CD8-positive, alpha-beta memory T cell (primary cell): ENCODE measurements around the gene MZF1. TPM values are rescaled to one million over a fixed set of nuclear protein-coding genes. Genes with fewer than 3 reads are reported as not detected.
A peak's percentile ranks its signal among the peaks of the same experiment; 100 is the strongest.

Source experiments
- CTCF ChIA-PET: fragments of 350-600 bp; sonication (Branson Sonifier 250); formaldehyde crosslinking; loops from one replicate; lab custom pipeline; 2021; ENCODE audit warnings: antibody characterized with exemption; lab: Charles Lee
- POLR2A ChIA-PET: fragments of 350-600 bp; sonication (Branson Sonifier 250); formaldehyde crosslinking; loops from one replicate; lab custom pipeline; 2021; ENCODE audit warnings: antibody characterized with exemption; lab: Charles Lee
- DNase-seq, 5 donors: peaks; one replicate each; pipeline versions ENCODE4 v3.0.0 to v3.0.0-alpha.2; 2020 to 2022; ENCODE audit warnings: mixed read lengths in 1 of 5
- H3K27ac ChIP-seq: one replicate; pipeline ENCODE4 v1.7.0; 2013; ENCODE audit warnings: low read depth, mild to moderate bottlenecking, low read length, moderate library complexity
- H3K27me3 ChIP-seq: 2 replicates; pipeline ENCODE4 v1.7.0; 2013; ENCODE audit warnings: low read length, mild to moderate bottlenecking; ENCODE audit not compliant: insufficient read depth, poor library complexity, severe bottlenecking
- H3K36me3 ChIP-seq: 2 replicates; pipeline ENCODE4 v1.7.0; 2013; ENCODE audit warnings: mild to moderate bottlenecking, low read length, moderate library complexity; ENCODE audit not compliant: insufficient read depth
- H3K4me1 ChIP-seq: 2 replicates; pipeline ENCODE4 v1.7.0; 2013; ENCODE audit warnings: mild to moderate bottlenecking, low read length, moderate library complexity; ENCODE audit not compliant: insufficient read depth
- H3K4me3 ChIP-seq: 2 replicates; pipeline ENCODE4 v1.7.0; 2013; ENCODE audit warnings: mild to moderate bottlenecking, low read length
- H3K9me3 ChIP-seq: 2 replicates; pipeline ENCODE4 v1.7.0; 2013; ENCODE audit warnings: mild to moderate bottlenecking, low read length
- H3K27ac Mint-ChIP-seq, 8 donors: one replicate each; pipeline ENCODE4 v1.8.0; 2020 to 2021; ENCODE audit warnings: mixed read lengths in 8 of 8, mild to moderate bottlenecking in 6 of 8, inconsistent platforms in 3 of 8, moderate library complexity in 3 of 8
- H3K27me3 Mint-ChIP-seq, 2 donors: one replicate each; pipeline ENCODE4 v1.8.0; 2020 to 2021; ENCODE audit warnings: mixed read lengths in 2 of 2, mild to moderate bottlenecking in 1 of 2, moderate library complexity in 1 of 2
- H3K36me3 Mint-ChIP-seq, 3 donors: one replicate each; pipeline ENCODE4 v1.8.0; 2020 to 2021; ENCODE audit warnings: mixed read lengths in 3 of 3, inconsistent platforms in 1 of 3, mild to moderate bottlenecking in 1 of 3
- H3K4me1 Mint-ChIP-seq, 3 donors: one replicate each; pipeline ENCODE4 v1.8.0; 2020 to 2021; ENCODE audit warnings: mixed read lengths in 3 of 3, inconsistent platforms in 1 of 3, mild to moderate bottlenecking in 1 of 3
- H3K4me3 Mint-ChIP-seq, 7 donors: one replicate each; pipeline ENCODE4 v1.8.0; 2020 to 2021; ENCODE audit warnings: mixed read lengths in 7 of 7, mild to moderate bottlenecking in 6 of 7, moderate library complexity in 4 of 7, inconsistent platforms in 2 of 7
- H3K9me3 Mint-ChIP-seq, 5 donors: one replicate each; pipeline ENCODE4 v1.8.0; 2020 to 2022; ENCODE audit warnings: mixed read lengths in 5 of 5, mild to moderate bottlenecking in 3 of 5, moderate library complexity in 2 of 5, inconsistent platforms in 1 of 5
- polyA plus RNA-seq: library from polyadenylated mRNA; unstranded; fragments of 300-500 nt; fragmentation: Illumina TruSeq; gene quantifications from one replicate; pipeline ENCODE4 v1.2.3, GENCODE V29; 2021
- total RNA-seq, 2 experiments: library from RNA; stranded (reverse); gene quantifications; one replicate each; pipeline ENCODE4 v1.2.3, GENCODE V29; 2021

MZF1 gene
- total and polyA plus RNA-seq, 3 experiments from 2014 or later, result 10.3 to 14.8 (median 14.0) TPM

DNA sequence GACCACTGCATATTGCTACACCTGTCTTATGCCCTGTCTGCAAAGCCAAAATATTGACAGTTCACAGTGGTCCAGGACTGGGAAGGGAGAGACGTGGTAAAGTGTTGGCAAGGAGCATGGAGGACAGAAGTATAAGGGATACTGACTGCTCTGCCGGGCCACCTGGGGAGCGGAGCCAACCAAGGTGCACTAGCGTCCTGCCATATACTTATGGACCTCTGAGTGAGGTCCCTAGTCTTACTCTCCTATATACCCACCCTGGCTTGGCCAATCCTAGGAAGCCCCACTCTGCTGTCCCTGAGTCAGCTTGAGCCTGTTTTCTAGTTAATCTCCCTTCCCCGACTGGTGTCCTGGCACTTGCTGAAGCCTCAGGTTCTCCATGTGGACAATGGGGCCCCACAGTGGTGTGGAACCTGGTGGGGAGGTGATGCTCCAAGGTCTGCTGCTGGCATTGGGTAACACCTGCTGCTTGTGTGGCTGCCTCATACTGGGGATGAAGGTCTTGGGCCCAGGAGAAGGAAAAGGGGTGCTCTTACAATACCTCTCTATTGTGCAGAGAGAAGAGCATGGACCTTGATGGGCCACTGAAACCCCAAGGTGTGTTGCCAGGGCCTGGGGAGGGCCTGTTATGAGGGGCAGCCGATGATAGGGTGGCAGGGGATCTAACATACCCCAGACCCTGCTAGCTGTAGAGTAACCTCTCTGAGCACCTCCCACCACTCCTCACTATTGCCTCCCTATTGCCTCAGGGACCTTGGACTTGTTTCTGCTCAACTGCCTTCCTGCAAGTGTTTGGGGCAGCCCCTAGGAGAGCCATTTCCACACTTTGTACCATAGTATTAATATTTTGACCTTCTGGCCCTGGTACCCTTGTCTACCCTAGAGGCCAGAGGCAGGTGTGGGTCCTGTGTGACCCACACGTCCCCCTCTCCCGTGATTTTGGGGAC lies 36.0 kb downstream of the MZF1 start:
- Mint-ChIP-seq H3K4me3 (peak overlapping the region in 2 of 7 donors; percentile 24 to 49), H3K36me3 (no peaks in the 10 kb centered on the region), H3K27me3 (peaks cover 8 to 29% of the 10 kb centered on the region in 2 donors), H3K27ac (peak overlapping the region in 1 of 8 donors; percentile 22), H3K4me1 (peaks cover 5 to 10% (median 9%) of the 10 kb centered on the region in 3 donors), H3K9me3 (no peaks in the 10 kb centered on the region)
- ChIA-PET CTCF (interaction anchor here (1.0 kb wide), 1 partner anchor 17 kb away, joined by 3 read pairs; the partner anchor contains the start of gene ZBTB45), POLR2A (interaction anchor here (0.7 kb wide), 1 partner anchor 9 kb away, joined by 5 read pairs; no protein-coding TSS in a partner anchor)
- no peaks in the 10 kb centered on the region for H3K27me3 ChIP-seq
- H3K4me1 ChIP-seq, result peaks cover 5% of the 10 kb centered on the region
- H3K27ac ChIP-seq, result no peak overlapping the region
- no peaks in the 10 kb centered on the region for H3K9me3 ChIP-seq
- DNase-seq, result no peak
- no peak overlapping the region for H3K4me3 ChIP-seq
- no peaks in the 10 kb centered on the region for H3K36me3 ChIP-seq

DNA sequence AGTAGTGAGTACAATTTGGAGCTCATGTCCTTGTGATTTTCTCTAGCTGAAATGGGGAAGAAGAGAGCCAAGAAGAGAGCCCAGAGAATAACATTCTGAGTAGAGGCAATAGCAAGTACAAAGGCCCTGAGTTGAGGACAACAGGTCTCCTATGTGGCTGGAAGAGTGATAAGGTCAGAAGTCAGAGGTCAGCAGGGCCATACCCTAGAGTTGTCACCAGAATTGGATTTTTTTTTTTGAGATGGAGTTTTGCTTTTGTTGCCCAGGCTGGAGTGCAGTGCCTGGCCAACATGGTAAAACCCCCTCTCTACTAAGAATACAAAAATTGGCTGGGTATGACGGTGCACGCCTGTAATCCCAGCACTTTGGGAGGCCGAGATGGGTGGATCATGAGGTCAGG lies 37.3 kb downstream of the MZF1 start:
- POLR2A ChIA-PET, result no interaction called here
- Histone ChIP-seq H3K27ac (no peak overlapping the region), H3K9me3 (no peaks in the 10 kb centered on the region), H3K36me3 (no peaks in the 10 kb centered on the region), H3K4me3 (no peak overlapping the region), H3K27me3 (no peaks in the 10 kb centered on the region), H3K4me1 (peaks cover 5% of the 10 kb centered on the region)
- Mint-ChIP-seq H3K36me3 (no peaks in the 10 kb centered on the region), H3K27me3 (peaks cover 14 to 29% of the 10 kb centered on the region in 2 donors), H3K9me3 (no peaks in the 10 kb centered on the region), H3K4me1 (peaks cover 5 to 10% (median 9%) of the 10 kb centered on the region in 3 donors), H3K27ac (no peak overlapping the region), H3K4me3 (no peak overlapping the region)
- CTCF ChIA-PET, result interaction anchor here (4.3 kb wide), 1 partner anchor 16 kb away, joined by 14 read pairs; the partner anchor contains the start of gene ZBTB45
- DNase-seq, result no peak

DNA sequence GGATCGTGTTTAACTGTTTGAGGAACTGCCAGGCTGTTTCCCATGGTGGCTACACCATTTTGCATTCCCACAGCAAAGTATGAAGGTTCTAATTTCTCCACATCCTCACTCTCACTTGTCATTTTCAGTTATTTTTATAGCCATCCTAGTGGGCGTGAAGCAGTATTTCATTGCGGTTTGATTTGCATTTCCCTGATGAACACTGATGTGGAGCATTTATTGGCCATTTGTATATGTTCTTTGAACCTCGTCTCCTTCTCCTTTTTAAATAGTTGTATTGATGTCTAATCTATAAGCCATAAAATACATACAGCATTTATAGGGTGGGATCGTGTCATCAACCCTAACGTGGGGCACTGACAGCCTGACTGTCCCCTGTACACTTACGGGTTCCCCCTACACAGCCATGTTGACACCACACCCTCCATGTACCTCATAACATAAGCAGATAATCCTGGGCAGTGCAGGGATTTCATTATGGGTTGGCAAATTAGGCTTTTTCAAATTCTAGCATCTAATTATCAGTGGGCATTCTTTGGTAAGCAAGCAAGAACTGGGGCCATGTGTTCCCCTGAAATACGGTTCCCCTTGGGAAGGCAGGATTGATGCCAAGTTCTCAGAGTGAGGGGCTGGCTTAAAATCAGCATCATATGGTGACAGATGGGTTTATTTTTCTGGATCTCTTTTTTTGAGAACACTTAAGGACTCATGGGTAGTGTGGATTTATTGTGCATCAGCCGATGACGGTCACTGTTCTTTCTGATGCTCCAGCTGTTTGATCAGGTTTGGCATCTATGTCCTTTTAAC lies 41.9 kb downstream of the MZF1 start:
- H3K4me1 ChIP-seq, result no peaks in the 10 kb centered on the region
- no peaks in the 10 kb centered on the region for H3K36me3 ChIP-seq
- H3K4me1 Mint-ChIP-seq, result no peaks in the 10 kb centered on the region
- no peaks in the 10 kb centered on the region for H3K27me3 ChIP-seq
- no peak overlapping the region for H3K4me3 Mint-ChIP-seq
- no peak overlapping the region for H3K4me3 ChIP-seq
- no peaks in the 10 kb centered on the region for H3K9me3 ChIP-seq
- POLR2A ChIA-PET, result no interaction called here
- no peaks in the 10 kb centered on the region for H3K9me3 Mint-ChIP-seq
- no peak for DNase-seq
- CTCF ChIA-PET, result no interaction called here
- no peaks in the 10 kb centered on the region for H3K36me3 Mint-ChIP-seq
- peak overlapping the region in 2 of 8 donors; percentile 17 to 72 for H3K27ac Mint-ChIP-seq
- H3K27ac ChIP-seq, result no peak overlapping the region
- peaks cover 9 to 13% of the 10 kb centered on the region in 2 donors for H3K27me3 Mint-ChIP-seq

DNA sequence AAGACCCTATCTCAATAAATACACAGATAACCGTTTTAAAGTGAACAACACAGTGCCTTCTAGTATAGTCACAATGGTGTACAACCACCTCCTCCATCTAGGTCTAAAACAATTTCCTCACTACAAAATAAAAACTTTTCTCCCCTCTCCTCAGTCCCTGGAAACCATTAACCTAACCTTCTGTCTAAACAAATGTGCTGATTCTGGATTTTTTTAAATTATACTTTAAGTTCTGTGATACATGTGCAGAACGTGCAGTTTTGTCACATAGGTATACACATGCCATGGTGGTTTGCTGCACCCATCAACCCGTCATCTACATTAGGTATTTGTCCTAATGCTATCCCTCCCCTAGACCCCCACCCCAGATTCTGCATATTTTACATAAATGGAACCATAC lies 43.7 kb downstream of the MZF1 start:
- POLR2A ChIA-PET, result no interaction called here
- CTCF ChIA-PET, result interaction anchor here (1.1 kb wide), 1 partner anchor 10 kb away, joined by 6 read pairs; the partner anchor contains the start of gene ZBTB45

DNA sequence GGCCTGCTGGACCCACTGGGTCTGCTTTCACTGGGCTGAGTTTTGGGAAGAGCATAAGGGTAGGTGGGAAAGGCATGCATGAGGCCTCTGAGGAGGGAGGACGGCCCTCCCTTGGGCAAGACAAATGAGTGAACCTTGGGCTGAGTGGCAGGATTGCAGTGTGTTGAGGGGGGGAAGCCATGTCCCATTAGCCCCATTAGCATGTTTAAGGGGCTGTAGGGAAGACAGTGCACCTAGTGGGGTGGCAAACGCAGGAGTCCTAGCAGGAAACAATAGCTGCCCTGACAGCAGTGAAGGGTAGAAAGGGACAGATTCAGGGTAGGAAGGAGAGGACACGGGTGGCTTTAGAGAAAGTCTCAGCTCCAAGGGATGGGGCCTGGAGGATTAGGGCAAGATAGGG lies 50.4 kb downstream of the MZF1 start:
- DNase-seq, result no peak
- CTCF ChIA-PET, result interaction anchor here (4.6 to 7.4 kb wide), 2 partner anchors 21 to 58 kb away, joined by 29 to 77 read pairs; partner anchors contain the start of gene TRIM28
- Histone ChIP-seq H3K4me3 (no peak overlapping the region), H3K36me3 (no peaks in the 10 kb centered on the region), H3K9me3 (no peaks in the 10 kb centered on the region), H3K4me1 (peaks cover 20% of the 10 kb centered on the region), H3K27ac (no peak overlapping the region), H3K27me3 (no peaks in the 10 kb centered on the region)
- Mint-ChIP-seq H3K36me3 (peaks cover 0 to 9% (median 0%) of the 10 kb centered on the region in 3 donors), H3K27me3 (peaks cover 0 to 2% of the 10 kb centered on the region in 2 donors), H3K9me3 (peaks cover 0 to 2% (median 0%) of the 10 kb centered on the region in 5 donors), H3K4me3 (peak overlapping the region in 2 of 7 donors; percentile 6 to 8), H3K4me1 (peaks cover 26 to 29% (median 28%) of the 10 kb centered on the region in 3 donors), H3K27ac (peak overlapping the region in 2 of 8 donors; percentile 58 to 78)
- POLR2A ChIA-PET, result interaction anchor here (0.7 kb wide), 1 partner anchor 26 kb away, joined by 4 read pairs; no protein-coding TSS in a partner anchor

More for the DNA sequence above, 43.7 kb downstream of the MZF1 start:
- H3K4me1 ChIP-seq, result no peaks in the 10 kb centered on the region
- DNase-seq, result no peak
- H3K4me3 ChIP-seq, result no peak overlapping the region
- no peaks in the 10 kb centered on the region for H3K4me1 Mint-ChIP-seq
- H3K27me3 Mint-ChIP-seq, result peaks cover 6 to 8% of the 10 kb centered on the region in 2 donors
- H3K27ac ChIP-seq, result no peak overlapping the region
- no peaks in the 10 kb centered on the region for H3K27me3 ChIP-seq
- H3K27ac Mint-ChIP-seq, result no peak overlapping the region
- peak overlapping the region in 1 of 7 donors; percentile 32 for H3K4me3 Mint-ChIP-seq
- peaks cover 0 to 2% (median 0%) of the 10 kb centered on the region in 5 donors for H3K9me3 Mint-ChIP-seq
- no peaks in the 10 kb centered on the region for H3K36me3 Mint-ChIP-seq
- no peaks in the 10 kb centered on the region for H3K36me3 ChIP-seq
- H3K9me3 ChIP-seq, result no peaks in the 10 kb centered on the region

DNA sequence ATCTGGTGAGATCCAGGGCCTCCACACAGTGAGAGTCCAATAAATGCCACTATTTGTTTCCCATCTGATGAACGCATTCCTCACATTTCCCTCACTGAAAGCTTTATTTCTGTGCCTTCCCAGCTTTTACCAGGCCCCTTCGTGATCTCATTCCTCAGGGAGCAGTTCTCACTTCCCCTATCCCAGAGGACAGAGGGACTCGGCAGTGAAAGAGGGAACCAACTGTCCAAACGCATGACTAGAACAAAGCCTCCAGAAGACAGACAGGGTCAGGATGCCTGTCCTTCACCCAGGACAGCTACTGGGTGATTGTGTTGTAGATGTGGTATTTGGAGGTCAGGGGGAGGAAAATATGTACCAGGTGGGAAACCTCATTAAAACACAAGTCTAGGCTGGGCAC lies 51.5 kb downstream of the MZF1 start:
- peak overlapping the region in 4 of 8 donors; percentile 15 to 78 (median 50) for H3K27ac Mint-ChIP-seq
- H3K27me3 ChIP-seq, result no peaks in the 10 kb centered on the region
- H3K4me3 Mint-ChIP-seq, result peak overlapping the region in 3 of 7 donors; percentile 23 to 63 (median 46)
- peaks cover 26 to 35% (median 29%) of the 10 kb centered on the region in 3 donors for H3K4me1 Mint-ChIP-seq
- H3K9me3 ChIP-seq, result no peaks in the 10 kb centered on the region
- H3K36me3 ChIP-seq, result no peaks in the 10 kb centered on the region
- no peak overlapping the region for H3K27ac ChIP-seq
- no peak overlapping the region for H3K4me3 ChIP-seq
- H3K27me3 Mint-ChIP-seq, result peaks cover 0 to 2% of the 10 kb centered on the region in 2 donors
- H3K9me3 Mint-ChIP-seq, result peaks cover 0 to 2% (median 0%) of the 10 kb centered on the region in 5 donors
- H3K36me3 Mint-ChIP-seq, result peaks cover 0 to 13% (median 0%) of the 10 kb centered on the region in 3 donors
- POLR2A ChIA-PET, result interaction anchor here (0.6 to 2.6 kb wide), 3 partner anchors 23 to 51 kb away, joined by 3 to 28 read pairs (median 17); partner anchors contain the start of genes MZF1 and TRIM28
- CTCF ChIA-PET, result interaction anchor here (3.7 to 7.4 kb wide), 4 partner anchors 22 to 59 kb away, joined by 24 to 77 read pairs (median 37); partner anchors contain the start of genes CHMP2A, MZF1 and TRIM28
- peaks cover 20% of the 10 kb centered on the region for H3K4me1 ChIP-seq
- no peak for DNase-seq

DNA sequence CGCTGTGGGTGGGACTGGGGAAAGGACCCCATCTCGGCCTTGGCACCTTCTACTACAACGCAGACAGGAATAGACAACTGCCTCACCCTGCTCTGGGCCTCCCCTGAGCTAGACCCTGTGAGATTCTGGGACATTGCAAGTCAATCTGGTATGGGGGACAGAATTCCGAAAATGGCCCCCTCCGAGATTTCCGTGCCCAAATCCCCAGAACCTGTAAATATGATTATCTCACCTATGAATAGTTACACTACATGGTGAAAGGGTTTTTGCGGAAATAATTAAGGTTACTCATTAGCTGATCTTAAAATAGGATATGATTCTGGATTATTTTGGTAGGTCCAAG lies 52.9 kb downstream of the MZF1 start:
- Mint-ChIP-seq H3K4me1 (peaks cover 33 to 42% (median 34%) of the 10 kb centered on the region in 3 donors), H3K27me3 (peaks cover 0 to 3% of the 10 kb centered on the region in 2 donors), H3K4me3 (peak overlapping the region; percentile 90 to 97 (median 95)), H3K9me3 (no peaks in the 10 kb centered on the region), H3K36me3 (peaks cover 0 to 26% (median 4%) of the 10 kb centered on the region in 3 donors), H3K27ac (peak overlapping the region; percentile 90 to 99 (median 98))
- DNase-seq, result no peak
- no peaks in the 10 kb centered on the region for H3K27me3 ChIP-seq
- CTCF ChIA-PET, result interaction anchor here (0.7 to 7.4 kb wide), 29 partner anchors 8 to 338 kb away, joined by 3 to 77 read pairs (median 5); partner anchors contain the start of genes CHMP2A, ERVK3-1, MZF1 and TRIM28
- POLR2A ChIA-PET, result interaction anchor here (0.6 to 2.6 kb wide), 15 partner anchors 21 to 337 kb away, joined by 3 to 28 read pairs (median 5); partner anchors contain the start of genes CHMP2A, MZF1, TRIM28 and UBE2M
- H3K9me3 ChIP-seq, result no peaks in the 10 kb centered on the region
- H3K27ac ChIP-seq, result peak overlapping the region; percentile 86
- peak overlapping the region; percentile 81 for H3K4me3 ChIP-seq
- H3K4me1 ChIP-seq, result peaks cover 20% of the 10 kb centered on the region
- peaks cover 6% of the 10 kb centered on the region for H3K36me3 ChIP-seq
